ENCODE results near the gene PLD4.

GRCh38 chr14:104924421-104925213, at the start of gene PLD4:
- TF ChIP-seq CTCF (conservative IDR thresholded peaks at IDR 0.05 in 1 of 2, IDR thresholded peaks at IDR 0.05 in 1 of 2; ENCODE audit: extremely low read depth in 1 of 2, insufficient read depth in 1 of 2, low read depth in 1 of 2, low read length in 2 of 2) (no peak), EZH2 (IDR thresholded peaks at IDR 0.05; ENCODE audit: borderline replicate concordance, low read length) (no peak)
